Parathyroid adenoma (tissue), 2 donors: ENCODE results near the gene FSTL3.
A peak's percentile ranks its signal among the peaks of the same experiment; 100 is the strongest.
"Not testable (repeated sequence)": the region's sequence is repeated elsewhere in the genome, so short reads cannot be mapped to it uniquely, and the experiment has no call there.

Experiments used
- H2AFZ ChIP-seq: fragments of 300-600 bp; sonication (generic); one replicate; pipeline ENCODE4 v1.7.0; 2017; ENCODE audit warnings: antibody characterized with exemption, mild to moderate bottlenecking
- H3K27ac ChIP-seq: fragments of 300-600 bp; sonication (generic); one replicate; pipeline ENCODE4 v1.7.0; 2017
- H3K27me3 ChIP-seq: fragments of 300-600 bp; sonication (generic); one replicate; pipeline ENCODE4 v1.7.0; 2017; ENCODE audit warnings: low read length; ENCODE audit not compliant: control insufficient read depth, insufficient read depth
- H3K36me3 ChIP-seq: fragments of 300-600 bp; sonication (generic); one replicate; pipeline ENCODE4 v1.7.0; 2017; ENCODE audit warnings: low read length; ENCODE audit not compliant: control insufficient read depth, insufficient read depth
- H3K4me1 ChIP-seq: fragments of 300-600 bp; sonication (generic); one replicate; pipeline ENCODE4 v1.7.0; 2017; ENCODE audit warnings: control low read depth
- H3K4me2 ChIP-seq: fragments of 300-600 bp; sonication (generic); one replicate; pipeline ENCODE4 v1.7.0; 2017; ENCODE audit warnings: low read length
- H3K4me3 ChIP-seq: fragments of 300-600 bp; sonication (generic); one replicate; pipeline ENCODE4 v1.7.0; 2017; ENCODE audit warnings: low read depth, low read length
- H3K79me2 ChIP-seq: fragments of 300-600 bp; sonication (generic); one replicate; pipeline ENCODE4 v1.7.0; 2017; ENCODE audit warnings: control low read depth
- H3K9ac ChIP-seq: fragments of 300-600 bp; sonication (generic); one replicate; pipeline ENCODE4 v1.7.0; 2017; ENCODE audit warnings: mild to moderate bottlenecking
- H3K9me3 ChIP-seq: fragments of 300-600 bp; sonication (generic); one replicate; pipeline ENCODE4 v1.7.0; 2017; ENCODE audit warnings: low read length; ENCODE audit not compliant: control insufficient read depth
- TF ChIP-seq, protein P1 (sequence below): fragments of 300-600 bp; sonication (generic); IDR thresholded peaks from one replicate; pipeline ENCODE4 v1.7.0; 2017; ENCODE audit warnings: antibody characterized with exemption, mild to moderate bottlenecking
- donor health status: primary hyperparathyroidism.

The FSTL3 gene

DNA sequence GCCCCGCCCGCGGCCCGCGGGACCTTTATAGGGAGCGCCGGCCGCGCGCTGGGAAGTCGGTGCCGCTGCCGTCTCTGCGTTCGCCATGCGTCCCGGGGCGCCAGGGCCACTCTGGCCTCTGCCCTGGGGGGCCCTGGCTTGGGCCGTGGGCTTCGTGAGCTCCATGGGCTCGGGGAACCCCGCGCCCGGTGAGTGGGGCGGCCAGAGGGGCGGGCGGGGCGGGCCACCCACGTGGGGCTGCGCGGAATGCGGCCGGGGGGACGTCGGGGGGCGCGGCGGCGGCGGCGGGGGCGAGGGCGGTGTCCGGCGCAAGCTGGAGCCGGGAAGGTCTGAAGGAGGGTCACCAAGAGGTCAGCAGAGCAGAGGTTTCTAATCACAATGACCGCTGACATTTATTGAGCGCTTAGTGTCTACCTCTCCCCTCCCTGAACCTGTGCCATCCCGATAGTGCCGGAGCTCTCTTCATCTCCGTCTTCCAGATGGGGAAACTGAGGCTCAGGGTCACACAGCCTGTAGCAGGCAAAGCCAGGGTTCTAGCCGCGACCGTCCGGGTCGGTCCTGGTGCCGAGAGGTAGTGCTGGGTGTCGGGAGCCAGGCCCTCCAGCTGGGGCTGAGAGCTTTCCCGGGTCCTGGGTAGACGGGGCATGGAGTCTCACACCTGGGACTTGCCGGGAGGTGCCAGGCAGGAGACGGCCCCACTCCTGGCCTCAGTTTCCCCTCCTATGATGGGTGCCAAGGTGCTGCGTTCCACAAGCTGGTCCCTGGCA lies at the start of gene FSTL3:
Gene FSTL3, plus strand, starts transcription at position 54 of the 767 bp plus-strand sequence. Its CDS starts 32 bp downstream, at position 86.
- no peak within 1 kb of the TSS for H3K4me3 ChIP-seq
- H3K9ac ChIP-seq = no peak within 1 kb of the TSS
- peaks cover 4% of the 10 kb centered on the region for H3K4me1 ChIP-seq

DNA sequence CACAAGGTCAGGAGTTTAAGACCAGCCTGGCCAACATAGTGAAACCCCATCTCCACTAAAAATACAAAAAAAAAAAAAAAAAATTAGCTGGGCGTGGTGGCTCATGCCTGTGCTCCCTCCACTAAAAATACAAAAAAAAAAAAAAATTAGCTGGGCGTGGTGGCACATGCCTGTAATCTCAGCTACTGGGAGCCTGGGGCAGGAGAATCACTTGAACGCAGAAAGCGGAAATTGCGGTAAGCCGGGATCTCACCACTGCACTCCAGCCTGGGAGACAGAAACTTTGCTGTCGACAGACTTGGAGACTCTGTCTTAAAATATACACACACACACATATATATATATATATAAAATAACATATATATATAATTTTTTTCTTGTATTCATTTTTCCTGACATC lies 49.6 kb upstream of the FSTL3 start:
- H3K4me3 ChIP-seq, H3K4me2 ChIP-seq, H3K36me3 ChIP-seq, H2AFZ ChIP-seq, H3K79me2 ChIP-seq, H3K9ac ChIP-seq, H3K9me3 ChIP-seq, H3K4me1 ChIP-seq, H3K27ac ChIP-seq, H3K27me3 ChIP-seq: not testable (repeated sequence)

More for the DNA sequence above, at the start of gene FSTL3:
- Histone ChIP-seq H3K4me2 (peak within 1 kb of the TSS; percentile 31), H3K9me3 (no peaks in the 10 kb centered on the region), H3K27ac (no peak within 1 kb of the TSS), H3K27me3 (no peaks in the 10 kb centered on the region), H3K79me2 (no peaks in the 10 kb centered on the region), H3K36me3 (no peaks in the 10 kb centered on the region), H2AFZ (no peak within 1 kb of the TSS)
- TF ChIP-seq, protein P1, sequence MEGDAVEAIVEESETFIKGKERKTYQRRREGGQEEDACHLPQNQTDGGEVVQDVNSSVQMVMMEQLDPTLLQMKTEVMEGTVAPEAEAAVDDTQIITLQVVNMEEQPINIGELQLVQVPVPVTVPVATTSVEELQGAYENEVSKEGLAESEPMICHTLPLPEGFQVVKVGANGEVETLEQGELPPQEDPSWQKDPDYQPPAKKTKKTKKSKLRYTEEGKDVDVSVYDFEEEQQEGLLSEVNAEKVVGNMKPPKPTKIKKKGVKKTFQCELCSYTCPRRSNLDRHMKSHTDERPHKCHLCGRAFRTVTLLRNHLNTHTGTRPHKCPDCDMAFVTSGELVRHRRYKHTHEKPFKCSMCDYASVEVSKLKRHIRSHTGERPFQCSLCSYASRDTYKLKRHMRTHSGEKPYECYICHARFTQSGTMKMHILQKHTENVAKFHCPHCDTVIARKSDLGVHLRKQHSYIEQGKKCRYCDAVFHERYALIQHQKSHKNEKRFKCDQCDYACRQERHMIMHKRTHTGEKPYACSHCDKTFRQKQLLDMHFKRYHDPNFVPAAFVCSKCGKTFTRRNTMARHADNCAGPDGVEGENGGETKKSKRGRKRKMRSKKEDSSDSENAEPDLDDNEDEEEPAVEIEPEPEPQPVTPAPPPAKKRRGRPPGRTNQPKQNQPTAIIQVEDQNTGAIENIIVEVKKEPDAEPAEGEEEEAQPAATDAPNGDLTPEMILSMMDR = no peak

DNA sequence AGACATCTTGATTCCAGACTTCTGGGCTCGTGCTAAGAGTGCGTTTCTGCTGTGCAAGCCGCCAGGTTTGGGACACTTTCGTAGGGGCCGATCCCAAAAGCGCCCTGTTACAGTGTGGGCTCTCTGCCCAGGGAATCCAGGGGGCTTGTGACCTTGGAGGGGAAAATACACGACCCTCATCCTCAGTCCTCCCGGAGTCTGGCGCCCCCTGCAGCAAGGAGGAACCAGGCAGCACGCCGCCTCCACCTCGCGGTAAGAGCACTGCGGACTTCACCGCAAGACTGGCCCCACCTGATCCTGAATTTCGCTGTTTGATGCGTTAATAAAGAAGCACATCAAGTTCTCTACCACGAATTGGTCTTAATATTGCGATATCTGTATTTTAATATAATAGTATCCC lies 48.0 kb upstream of the FSTL3 start:
- Histone ChIP-seq H3K27me3 (no peaks in the 10 kb centered on the region), H3K4me2 (no peak overlapping the region), H3K79me2 (peaks cover 15% of the 10 kb centered on the region), H3K4me1 (no peaks in the 10 kb centered on the region), H3K9ac (no peak overlapping the region), H3K27ac (no peak overlapping the region), H2AFZ (no peak overlapping the region), H3K36me3 (no peaks in the 10 kb centered on the region), H3K4me3 (no peak overlapping the region), H3K9me3 (no peaks in the 10 kb centered on the region)
- TF ChIP-seq, protein P1 = no peak

DNA sequence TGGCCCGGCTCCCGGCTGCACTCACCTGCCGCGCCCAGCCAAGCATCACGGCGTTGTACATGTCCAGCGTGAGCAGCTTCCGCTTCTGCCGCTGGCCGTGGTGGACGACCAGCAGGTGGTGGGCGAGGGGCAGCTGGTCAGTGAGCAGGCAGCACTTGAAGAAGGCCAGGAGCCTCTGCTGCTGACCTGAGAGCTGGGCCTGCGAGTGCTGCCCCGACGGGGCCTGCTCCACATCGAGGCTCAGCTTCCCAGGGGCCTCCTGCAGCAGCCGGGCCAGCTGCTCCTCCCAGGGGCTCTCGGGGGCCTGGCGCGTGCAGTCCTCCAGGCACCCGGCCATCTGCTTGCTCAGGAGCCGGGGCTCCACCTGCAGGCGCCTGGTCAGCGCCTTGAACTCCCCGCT lies 46.7 kb upstream of the FSTL3 start:
- H2AFZ ChIP-seq, H3K27me3 ChIP-seq, H3K9ac ChIP-seq, H3K27ac ChIP-seq, H3K4me1 ChIP-seq, H3K4me3 ChIP-seq, H3K9me3 ChIP-seq, H3K36me3 ChIP-seq, H3K4me2 ChIP-seq: not testable (repeated sequence)
- peaks cover 17% of the 10 kb centered on the region for H3K79me2 ChIP-seq

DNA sequence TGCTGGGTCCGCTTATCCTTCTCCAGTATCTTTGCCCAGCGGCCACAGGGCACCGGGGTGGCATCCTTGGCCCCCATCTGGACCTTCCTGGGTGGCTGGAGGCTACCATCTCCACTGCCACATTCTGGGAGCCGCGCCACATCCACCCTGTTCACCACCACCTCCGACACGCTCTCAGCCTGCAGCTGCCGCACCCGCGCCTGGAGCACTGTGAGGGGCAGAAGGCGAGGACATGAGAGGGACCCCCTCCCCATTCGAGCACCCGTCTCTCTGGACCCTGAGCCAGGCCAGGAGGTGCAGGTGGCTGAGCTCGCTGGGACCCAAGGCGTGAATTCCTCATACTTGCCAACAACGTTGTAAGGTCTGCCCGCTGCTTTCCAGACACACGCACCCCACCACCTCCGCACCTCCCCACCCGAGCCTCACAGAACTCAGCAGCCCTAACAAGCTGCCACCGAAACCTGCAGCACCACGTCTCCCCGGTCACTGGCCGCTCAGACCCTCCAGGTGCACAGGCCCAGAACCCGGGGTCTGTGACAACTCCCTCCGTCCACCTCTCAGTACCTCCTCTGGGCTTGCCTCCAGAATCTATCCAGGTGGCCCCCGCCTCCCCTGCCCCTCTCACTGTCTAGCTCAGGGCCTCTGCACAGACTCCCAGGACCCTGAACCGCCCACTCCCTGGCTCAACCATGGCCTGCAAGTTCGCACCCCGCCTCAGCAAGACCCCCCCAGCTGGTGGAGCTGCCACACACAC lies 46.1 kb upstream of the FSTL3 start:
- H3K27ac ChIP-seq = no peak overlapping the region
- peaks cover 8% of the 10 kb centered on the region for H3K4me1 ChIP-seq
- no peaks in the 10 kb centered on the region for H3K27me3 ChIP-seq
- no peaks in the 10 kb centered on the region for H3K36me3 ChIP-seq
- TF ChIP-seq, protein P1 = no peak
- H3K79me2 ChIP-seq = peaks cover 17% of the 10 kb centered on the region
- H2AFZ ChIP-seq = no peak overlapping the region
- no peak overlapping the region for H3K9ac ChIP-seq
- no peak overlapping the region for H3K4me2 ChIP-seq
- no peaks in the 10 kb centered on the region for H3K9me3 ChIP-seq
- no peak overlapping the region for H3K4me3 ChIP-seq
